LNCaP clone FGC (cell line): ENCODE measurements around the gene SLC7A11.
"Not testable (repeated sequence)": the region's sequence is repeated elsewhere in the genome, so short reads cannot be mapped to it uniquely, and the experiment has no call there.

Source experiments
- DNase-seq: peaks from one replicate; pipeline ENCODE4 v3.0.0-alpha.2; 2011; ENCODE audit warnings: low read depth
- H3K4me3 ChIP-seq: 2 replicates; pipeline ENCODE4 v1.5.1; 2011; ENCODE audit warnings: mild to moderate bottlenecking, low read depth, low read length, control low read depth
- TF ChIP-seq, protein P1 (sequence below): IDR thresholded peaks from 2 replicates; pipeline ENCODE4 v1.5.1; 2012; ENCODE audit warnings: mild to moderate bottlenecking; ENCODE audit not compliant: control insufficient read depth, insufficient read depth; ENCODE audit errors: extremely low read depth

The SLC7A11 gene

DNA sequence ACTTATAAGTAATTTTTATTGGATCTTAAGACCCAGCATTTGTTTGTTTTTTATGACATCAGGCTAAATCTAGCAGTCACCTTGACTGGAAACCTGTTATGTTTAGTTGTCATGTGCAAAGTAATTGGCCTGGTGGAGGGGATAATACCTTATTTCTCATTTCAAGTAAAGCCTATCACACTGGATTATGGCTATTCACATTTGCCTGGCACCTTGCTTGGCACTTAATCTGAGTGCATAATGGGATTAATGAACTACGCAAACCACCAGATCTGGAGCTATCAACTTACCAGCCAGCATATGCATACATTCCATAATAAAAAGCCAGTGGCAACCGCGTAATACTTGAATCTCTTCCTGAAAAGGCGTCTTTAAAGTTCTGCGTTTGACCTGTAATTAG lies 23.2 kb downstream of the SLC7A11 start:
- DNase-seq = no peak
- no peak overlapping the region for H3K4me3 ChIP-seq
- TF ChIP-seq, protein P1, sequence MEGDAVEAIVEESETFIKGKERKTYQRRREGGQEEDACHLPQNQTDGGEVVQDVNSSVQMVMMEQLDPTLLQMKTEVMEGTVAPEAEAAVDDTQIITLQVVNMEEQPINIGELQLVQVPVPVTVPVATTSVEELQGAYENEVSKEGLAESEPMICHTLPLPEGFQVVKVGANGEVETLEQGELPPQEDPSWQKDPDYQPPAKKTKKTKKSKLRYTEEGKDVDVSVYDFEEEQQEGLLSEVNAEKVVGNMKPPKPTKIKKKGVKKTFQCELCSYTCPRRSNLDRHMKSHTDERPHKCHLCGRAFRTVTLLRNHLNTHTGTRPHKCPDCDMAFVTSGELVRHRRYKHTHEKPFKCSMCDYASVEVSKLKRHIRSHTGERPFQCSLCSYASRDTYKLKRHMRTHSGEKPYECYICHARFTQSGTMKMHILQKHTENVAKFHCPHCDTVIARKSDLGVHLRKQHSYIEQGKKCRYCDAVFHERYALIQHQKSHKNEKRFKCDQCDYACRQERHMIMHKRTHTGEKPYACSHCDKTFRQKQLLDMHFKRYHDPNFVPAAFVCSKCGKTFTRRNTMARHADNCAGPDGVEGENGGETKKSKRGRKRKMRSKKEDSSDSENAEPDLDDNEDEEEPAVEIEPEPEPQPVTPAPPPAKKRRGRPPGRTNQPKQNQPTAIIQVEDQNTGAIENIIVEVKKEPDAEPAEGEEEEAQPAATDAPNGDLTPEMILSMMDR = no peak

DNA sequence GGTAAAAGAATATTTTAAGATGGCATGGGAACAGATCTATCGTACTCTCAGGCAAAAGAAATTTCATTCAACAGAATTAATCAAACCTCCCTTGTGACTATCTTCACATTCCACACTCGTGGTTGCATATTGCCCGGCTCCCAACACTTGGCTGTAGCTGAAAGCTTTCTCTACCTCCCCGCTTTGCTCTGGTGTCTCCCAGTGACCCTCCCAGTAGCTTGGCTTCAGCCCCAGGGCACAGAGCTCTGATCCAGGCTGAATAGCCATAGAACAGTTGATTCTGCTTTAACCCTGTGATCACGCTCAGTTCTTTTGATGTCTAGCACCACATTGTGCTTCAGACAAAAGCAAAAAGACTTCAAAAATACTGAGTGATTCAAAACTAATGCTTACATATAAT lies 24.6 kb downstream of the SLC7A11 start:
- no peak overlapping the region for H3K4me3 ChIP-seq
- no peak for DNase-seq
- TF ChIP-seq, protein P1 = no peak

DNA sequence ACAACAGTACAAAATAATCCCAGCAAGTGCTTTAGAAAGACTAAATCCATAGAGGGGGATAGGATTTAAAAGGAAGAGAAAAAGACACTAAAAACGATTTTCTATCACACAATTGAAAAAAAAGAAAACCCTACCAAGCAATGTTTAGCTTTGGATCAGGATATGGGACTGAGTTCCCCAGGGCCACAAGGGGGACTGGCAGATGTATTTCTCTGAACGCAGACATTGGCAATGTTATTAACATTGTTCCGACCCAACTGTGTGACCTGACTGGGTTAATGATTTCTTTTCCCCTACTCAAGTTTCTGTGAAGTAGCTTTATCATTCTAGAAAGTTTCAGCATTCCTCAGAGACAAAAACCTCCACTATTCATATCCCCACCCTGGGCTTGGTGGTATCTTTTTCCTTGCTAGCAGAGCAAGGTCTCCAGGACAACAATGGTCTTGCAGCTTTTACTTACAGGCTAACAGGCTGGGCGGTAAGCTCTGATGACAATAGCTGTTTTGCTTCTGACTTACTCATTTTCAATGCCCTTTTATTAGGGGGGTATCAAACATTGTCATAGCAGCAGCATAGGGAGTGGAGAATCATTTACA lies 25.8 kb downstream of the SLC7A11 start:
- DNase-seq = no peak
- H3K4me3 ChIP-seq = no peak overlapping the region
- TF ChIP-seq, protein P1 = no peak

GRCh38 chr4:138210576-138210975 lies 31.6 kb downstream of the SLC7A11 start:
- not testable (repeated sequence) for DNase-seq, H3K4me3 ChIP-seq

- no peak for DNase-seq
- TF ChIP-seq, protein P1 = no peak
- H3K4me3 ChIP-seq = no peak overlapping the region
Measured at GRCh38 chr4:138209094-138209493, 33.1 kb downstream of the SLC7A11 start.

- no peak overlapping the region for H3K4me3 ChIP-seq
- TF ChIP-seq, protein P1 = no peak
- no peak for DNase-seq
Measured at GRCh38 chr4:138205531-138206233, 36.5 kb downstream of the SLC7A11 start.

- TF ChIP-seq, protein P1 = no peak
- no peak overlapping the region for H3K4me3 ChIP-seq
- DNase-seq = peak; percentile 69
Measured at GRCh38 chr4:138204507-138204906, 37.6 kb downstream of the SLC7A11 start.
